HEK293 (cell line): ENCODE results near the gene NTSR1.

Experiments
- CTCF ChIA-PET: fragments of 350-600 bp; formaldehyde crosslinking; extraction: SDS; loops from one replicate; lab custom pipeline; 2021; ENCODE audit warnings: antibody characterized with exemption; lab: Yijun Ruan, JAX
- POLR2A ChIA-PET: fragments of 300-600 bp; formaldehyde crosslinking; extraction: SDS; loops from one replicate; lab custom pipeline; 2020; ENCODE audit warnings: antibody characterized with exemption, inconsistent platforms; lab: Yijun Ruan, JAX
- H3K27ac ChIP-seq: fragments of 200-500 bp; sonication (Bioruptor generic); 2 replicates; pipeline ENCODE4 v1.5.1; 2014; ENCODE audit warnings: low read depth, low read length, control low read depth, inconsistent platforms; ENCODE audit errors: extremely low read depth
- H3K36me3 ChIP-seq, 2 experiments: fragments of 200-500 bp in 1 of 2; sonication (Bioruptor generic) in 1 of 2; 1 replicate in 1 of 2; 2 replicates in 1 of 2; pipeline ENCODE4 v1.5.1; 2014 to 2017; ENCODE audit warnings: inconsistent platforms in 2 of 2, low read length in 2 of 2; ENCODE audit not compliant: control insufficient read depth in 2 of 2, insufficient read depth in 1 of 2
- H3K4me1 ChIP-seq: fragments of 200-500 bp; sonication (Bioruptor generic); 2 replicates; pipeline ENCODE4 v1.5.1; 2014; ENCODE audit warnings: mild to moderate bottlenecking, low read length, inconsistent platforms; ENCODE audit not compliant: control insufficient read depth, insufficient read depth
- H3K4me3 ChIP-seq: 2 replicates; pipeline ENCODE4 v1.5.1; 2011; ENCODE audit warnings: low read depth, mild to moderate bottlenecking, control low read depth, low read length, moderate library complexity
- H3K9me3 ChIP-seq: fragments of 200-500 bp; sonication (Bioruptor generic); 2 replicates; pipeline ENCODE4 v1.5.1; 2014; ENCODE audit warnings: low read depth, low read length, inconsistent platforms; ENCODE audit not compliant: control insufficient read depth, insufficient read depth
- KLF8 ChIP-seq: fragments of 450-650 bp; formaldehyde crosslinking; IDR thresholded peaks from 2 replicates; pipeline ENCODE4 v1.5.1; 2016; ENCODE audit warnings: missing biosample characterization, missing genetic modification characterization
- RBAK ChIP-seq: fragments of 450-650 bp; formaldehyde crosslinking; IDR thresholded peaks from 2 replicates; pipeline ENCODE4 v1.5.1; 2016; ENCODE audit warnings: missing biosample characterization, missing genetic modification characterization
- SP7 ChIP-seq: fragments of 450-650 bp; formaldehyde crosslinking; IDR thresholded peaks from 2 replicates; pipeline ENCODE4 v1.5.1; 2016; ENCODE audit warnings: missing biosample characterization, missing genetic modification characterization
- ZFP3 ChIP-seq: fragments of 450-650 bp; formaldehyde crosslinking; IDR thresholded peaks from 2 replicates; pipeline ENCODE4 v1.5.1; 2016; ENCODE audit warnings: low read depth, missing biosample characterization, missing genetic modification characterization
- ZNF10 ChIP-seq: fragments of 450-650 bp; formaldehyde crosslinking; IDR thresholded peaks from 2 replicates; pipeline ENCODE4 v1.5.1; 2017; ENCODE audit warnings: missing biosample characterization, missing genetic modification characterization
- ZNF18 ChIP-seq: fragments of 450-650 bp; formaldehyde crosslinking; IDR thresholded peaks from 2 replicates; pipeline ENCODE4 v1.5.1; 2016; ENCODE audit warnings: missing biosample characterization, missing genetic modification characterization
- ZNF274 ChIP-seq, 2 experiments: fragments of 200-500 bp in 1 of 2; fragments of 450-650 bp in 1 of 2; sonication (Bioruptor generic) in 1 of 2; formaldehyde crosslinking in 1 of 2; IDR thresholded peaks; 2 replicates each; pipeline versions ENCODE4 v1.5.1 to v1.6.1; 2014 to 2016; ENCODE audit warnings: borderline replicate concordance in 1 of 2, inconsistent platforms in 1 of 2, low read length in 1 of 2, missing biosample characterization in 1 of 2, missing genetic modification characterization in 1 of 2
- ZNF37A ChIP-seq: fragments of 450-650 bp; IDR thresholded peaks from 2 replicates; pipeline ENCODE4 v1.5.1; 2018; ENCODE audit warnings: missing biosample characterization, missing genetic modification characterization
- ZNF394 ChIP-seq: fragments of 450-650 bp; formaldehyde crosslinking; IDR thresholded peaks from 2 replicates; pipeline ENCODE4 v1.5.1; 2016; ENCODE audit warnings: missing biosample characterization, missing genetic modification characterization, mild to moderate bottlenecking, moderate library complexity, borderline replicate concordance
- ZNF555 ChIP-seq: fragments of 450-650 bp; formaldehyde crosslinking; conservative IDR thresholded peaks from 2 replicates; pipeline ENCODE4 v1.5.1; 2017; ENCODE audit warnings: missing biosample characterization, mild to moderate bottlenecking, missing genetic modification characterization, inconsistent platforms
- TF ChIP-seq, protein P1 (sequence below): fragments of 450-650 bp; formaldehyde crosslinking; IDR thresholded peaks from 2 replicates; pipeline ENCODE4 v1.5.1; 2017; ENCODE audit warnings: missing biosample characterization, missing genetic modification characterization

Gene NTSR1

GRCh38 chr20:62811320-62811719, 102.7 kb downstream of the NTSR1 start:
- Histone ChIP-seq H3K27ac (no peak overlapping the region), H3K9me3 (no peaks in the 10 kb centered on the region), H3K4me3 (no peak overlapping the region)
- CTCF ChIA-PET: no interaction called here
- TF ChIP-seq ZNF37A (tag by site-specific recombination) (no peak), KLF8 (no peak), ZNF274 (IDR thresholded peaks at IDR 0.05; ENCODE audit: low read length) (no peak), ZNF274 (tag by site-specific recombination; IDR thresholded peaks at IDR 0.05; ENCODE audit: borderline replicate concordance) (no peak), ZNF18 (tag by site-specific recombination) (no peak), ZNF394 (tag by site-specific recombination) (no peak), SP7 (tag by site-specific recombination) (no peak), ZFP3 (tag by site-specific recombination) (no peak), ZNF10 (no peak), RBAK (tag by site-specific recombination) (no peak)
- TF ChIP-seq, protein P1, sequence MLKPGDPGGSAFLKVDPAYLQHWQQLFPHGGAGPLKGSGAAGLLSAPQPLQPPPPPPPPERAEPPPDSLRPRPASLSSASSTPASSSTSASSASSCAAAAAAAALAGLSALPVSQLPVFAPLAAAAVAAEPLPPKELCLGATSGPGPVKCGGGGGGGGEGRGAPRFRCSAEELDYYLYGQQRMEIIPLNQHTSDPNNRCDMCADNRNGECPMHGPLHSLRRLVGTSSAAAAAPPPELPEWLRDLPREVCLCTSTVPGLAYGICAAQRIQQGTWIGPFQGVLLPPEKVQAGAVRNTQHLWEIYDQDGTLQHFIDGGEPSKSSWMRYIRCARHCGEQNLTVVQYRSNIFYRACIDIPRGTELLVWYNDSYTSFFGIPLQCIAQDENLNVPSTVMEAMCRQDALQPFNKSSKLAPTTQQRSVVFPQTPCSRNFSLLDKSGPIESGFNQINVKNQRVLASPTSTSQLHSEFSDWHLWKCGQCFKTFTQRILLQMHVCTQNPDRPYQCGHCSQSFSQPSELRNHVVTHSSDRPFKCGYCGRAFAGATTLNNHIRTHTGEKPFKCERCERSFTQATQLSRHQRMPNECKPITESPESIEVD (tag by site-specific recombination): no peak
- TF ChIP-seq, all 188 proteins: peak for 0
- Histone ChIP-seq H3K4me1 (peaks cover 2% of the 10 kb centered on the region; the same call in 1 of the 2 replicates), H3K36me3 (peaks cover 4 to 68% of the 10 kb centered on the region in 2 experiments; a peak in 2 of 3 replicates)
- POLR2A ChIA-PET: interaction anchor here (1.6 kb wide), 1 partner anchor 17 kb away, joined by 5 read pairs; no protein-coding TSS in a partner anchor

DNA sequence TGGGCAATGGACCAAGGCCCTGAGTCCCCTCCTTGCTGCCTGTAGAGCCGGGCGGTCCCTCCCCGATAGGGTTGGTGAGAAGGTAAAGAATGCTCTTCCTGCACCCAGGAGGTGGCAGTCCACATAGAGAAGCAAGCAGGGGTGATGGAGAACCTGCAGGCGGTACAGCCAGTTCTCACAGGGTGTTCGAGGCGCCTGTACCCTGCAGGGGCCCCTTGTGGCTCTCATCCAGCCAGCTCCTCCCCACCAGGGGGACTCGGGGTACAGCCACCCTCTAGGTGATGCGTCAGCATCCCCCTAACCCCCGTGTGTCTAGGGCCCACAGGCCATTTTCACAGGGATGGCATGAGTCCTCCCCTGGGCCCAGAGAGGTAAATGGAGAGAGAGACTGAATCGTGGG, 103.1 kb downstream of the NTSR1 start:
- ChIA-PET POLR2A (interaction anchor here (1.6 kb wide), 1 partner anchor 18 kb away, joined by 5 read pairs; no protein-coding TSS in a partner anchor), CTCF (interaction anchor here (1.0 kb wide), 1 partner anchor 21 kb away, joined by 3 read pairs; no protein-coding TSS in a partner anchor)
- Histone ChIP-seq H3K9me3 (no peaks in the 10 kb centered on the region), H3K4me3 (no peak overlapping the region), H3K27ac (no peak overlapping the region), H3K36me3 (peaks cover 4 to 65% of the 10 kb centered on the region in 2 experiments; a peak in 2 of 3 replicates), H3K4me1 (peaks cover 2% of the 10 kb centered on the region; the same call in 1 of the 2 replicates)
- no peak for TF ChIP-seq ZNF555 (tag by site-specific recombination)
